Measurements from ENCODE around the gene PYGM. TPM values are rescaled to one million over a fixed set of nuclear protein-coding genes. Genes with fewer than 3 reads are reported as not detected.
A peak's percentile ranks its signal among the peaks of the same experiment; 100 is the strongest.

PYGM gene
- total and polyA plus RNA-seq, 2 of the 13 experiments (the other 11 are each of a cell fraction or from before 2014, with no cell fraction given) = 0.11 to 0.12 TPM

DNA sequence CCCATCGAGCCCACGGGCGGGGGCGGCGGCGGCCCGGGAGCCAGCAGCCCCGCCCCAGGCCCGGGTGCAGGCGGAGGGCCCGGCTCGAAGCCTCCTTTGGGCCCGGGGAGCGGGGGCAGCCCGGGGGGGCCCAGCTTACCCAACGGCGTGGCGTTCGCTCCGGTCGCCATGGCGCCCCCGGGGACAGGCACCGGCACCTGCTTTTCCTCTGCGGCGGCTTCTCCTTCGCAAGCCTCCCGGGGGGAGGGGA is 18.4 kb upstream of the PYGM start (continued):
- TF ChIP-seq, protein P1, sequence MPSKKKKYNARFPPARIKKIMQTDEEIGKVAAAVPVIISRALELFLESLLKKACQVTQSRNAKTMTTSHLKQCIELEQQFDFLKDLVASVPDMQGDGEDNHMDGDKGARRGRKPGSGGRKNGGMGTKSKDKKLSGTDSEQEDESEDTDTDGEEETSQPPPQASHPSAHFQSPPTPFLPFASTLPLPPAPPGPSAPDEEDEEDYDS (CRISPR knock-in tag; IDR thresholded peaks at IDR 0.05) = no peak
- TF ChIP-seq MIXL1 (CRISPR knock-in tag; IDR thresholded peaks at IDR 0.05) (no peak), TRIM24 (CRISPR knock-in tag; IDR thresholded peaks at IDR 0.05) (no peak), SP4 (CRISPR knock-in tag; IDR thresholded peaks at IDR 0.05) (no peak), RAD21 (CRISPR knock-in tag; IDR thresholded peaks at IDR 0.05) (peak; percentile 39; the same call in 1 of the 2 replicates), SMC3 (IDR thresholded peaks at IDR 0.05; ENCODE audit: low read length) (no peak), ZNF773 (CRISPR knock-in tag; IDR thresholded peaks at IDR 0.05; ENCODE audit: borderline replicate concordance) (no peak; the same call in 1 of the 2 replicates), RELA (CRISPR knock-in tag; IDR thresholded peaks at IDR 0.05) (no peak), RBAK (CRISPR knock-in tag; IDR thresholded peaks at IDR 0.05) (no peak), ZNF292 (CRISPR knock-in tag; IDR thresholded peaks at IDR 0.05; ENCODE audit: borderline replicate concordance, low read depth) (no peak), HNRNPK (IDR thresholded peaks at IDR 0.05; ENCODE audit: low read depth, low read length, poor library complexity, severe bottlenecking) (no peak), FOXP1 (IDR thresholded peaks at IDR 0.05) (no peak), FOXP1 (CRISPR knock-in tag; IDR thresholded peaks at IDR 0.05) (no peak), ZNF264 (CRISPR knock-in tag; IDR thresholded peaks at IDR 0.05) (no peak), AGO2 (optimal IDR thresholded peaks at IDR 0.05; ENCODE audit: low read depth, low read length) (peak; percentile 91), TOPORS (CRISPR knock-in tag; IDR thresholded peaks at IDR 0.05) (no peak), TMF1 (CRISPR knock-in tag; IDR thresholded peaks at IDR 0.05; ENCODE audit: low read depth) (0 out of 2 replicates have a peak, but pooled peaks have one; percentile 30), TAF15 (IDR thresholded peaks at IDR 0.05; ENCODE audit: low read depth, low read length, poor library complexity, severe bottlenecking) (no peak), SRSF4 (IDR thresholded peaks at IDR 0.05; ENCODE audit: low read depth, low read length, poor library complexity, severe bottlenecking) (no peak), ZNF746 (CRISPR knock-in tag; IDR thresholded peaks at IDR 0.05) (0 out of 2 replicates have a peak, but pooled peaks have one; percentile 44), NFKB2 (CRISPR knock-in tag; IDR thresholded peaks at IDR 0.05; ENCODE audit: borderline replicate concordance) (no peak), HMG20A (CRISPR knock-in tag; IDR thresholded peaks at IDR 0.05; ENCODE audit: borderline replicate concordance) (no peak), ZNF329 (CRISPR knock-in tag; IDR thresholded peaks at IDR 0.05; ENCODE audit: low read depth) (no peak), HDAC2 (CRISPR knock-in tag; IDR thresholded peaks at IDR 0.05) (no peak), ZNF274 (CRISPR knock-in tag; IDR thresholded peaks at IDR 0.05) (no peak), ZBTB7A (CRISPR knock-in tag; IDR thresholded peaks at IDR 0.05) (no peak), NR2C2 (CRISPR knock-in tag; IDR thresholded peaks at IDR 0.05; ENCODE audit: borderline replicate concordance) (no peak), ZNF44 (CRISPR knock-in tag; IDR thresholded peaks at IDR 0.05) (no peak), CEBPG (CRISPR knock-in tag; IDR thresholded peaks at IDR 0.05) (no peak), HDAC6 (IDR thresholded peaks at IDR 0.05; ENCODE audit: low read depth, low read length) (no peak)
- TF ChIP-seq, protein P2, sequence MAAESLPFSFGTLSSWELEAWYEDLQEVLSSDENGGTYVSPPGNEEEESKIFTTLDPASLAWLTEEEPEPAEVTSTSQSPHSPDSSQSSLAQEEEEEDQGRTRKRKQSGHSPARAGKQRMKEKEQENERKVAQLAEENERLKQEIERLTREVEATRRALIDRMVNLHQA (CRISPR knock-in tag; IDR thresholded peaks at IDR 0.05) = no peak
- TF ChIP-seq, protein P3, sequence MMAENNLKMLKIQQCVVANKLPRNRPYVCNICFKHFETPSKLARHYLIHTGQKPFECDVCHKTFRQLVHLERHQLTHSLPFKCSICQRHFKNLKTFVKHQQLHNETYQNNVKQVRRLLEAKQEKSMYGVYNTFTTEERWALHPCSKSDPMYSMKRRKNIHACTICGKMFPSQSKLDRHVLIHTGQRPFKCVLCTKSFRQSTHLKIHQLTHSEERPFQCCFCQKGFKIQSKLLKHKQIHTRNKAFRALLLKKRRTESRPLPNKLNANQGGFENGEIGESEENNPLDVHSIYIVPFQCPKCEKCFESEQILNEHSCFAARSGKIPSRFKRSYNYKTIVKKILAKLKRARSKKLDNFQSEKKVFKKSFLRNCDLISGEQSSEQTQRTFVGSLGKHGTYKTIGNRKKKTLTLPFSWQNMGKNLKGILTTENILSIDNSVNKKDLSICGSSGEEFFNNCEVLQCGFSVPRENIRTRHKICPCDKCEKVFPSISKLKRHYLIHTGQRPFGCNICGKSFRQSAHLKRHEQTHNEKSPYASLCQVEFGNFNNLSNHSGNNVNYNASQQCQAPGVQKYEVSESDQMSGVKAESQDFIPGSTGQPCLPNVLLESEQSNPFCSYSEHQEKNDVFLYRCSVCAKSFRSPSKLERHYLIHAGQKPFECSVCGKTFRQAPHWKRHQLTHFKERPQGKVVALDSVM (CRISPR knock-in tag; IDR thresholded peaks at IDR 0.05) = 0 out of 2 replicates have a peak, but pooled peaks have one; percentile 12
- TF ChIP-seq, protein P4, sequence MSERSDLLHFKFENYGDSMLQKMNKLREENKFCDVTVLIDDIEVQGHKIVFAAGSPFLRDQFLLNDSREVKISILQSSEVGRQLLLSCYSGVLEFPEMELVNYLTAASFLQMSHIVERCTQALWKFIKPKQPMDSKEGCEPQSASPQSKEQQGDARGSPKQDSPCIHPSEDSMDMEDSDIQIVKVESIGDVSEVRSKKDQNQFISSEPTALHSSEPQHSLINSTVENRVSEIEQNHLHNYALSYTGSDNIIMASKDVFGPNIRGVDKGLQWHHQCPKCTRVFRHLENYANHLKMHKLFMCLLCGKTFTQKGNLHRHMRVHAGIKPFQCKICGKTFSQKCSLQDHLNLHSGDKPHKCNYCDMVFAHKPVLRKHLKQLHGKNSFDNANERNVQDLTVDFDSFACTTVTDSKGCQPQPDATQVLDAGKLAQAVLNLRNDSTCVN (CRISPR knock-in tag; IDR thresholded peaks at IDR 0.05; ENCODE audit: borderline replicate concordance) = no peak

Measured in HepG2 (cell line).